ENCODE data around the gene UBL7. TPM values are rescaled to one million over a fixed set of nuclear protein-coding genes. Genes with fewer than 3 reads are reported as not detected.
A peak's percentile ranks its signal among the peaks of the same experiment; 100 is the strongest.

UBL7 gene, protein sequence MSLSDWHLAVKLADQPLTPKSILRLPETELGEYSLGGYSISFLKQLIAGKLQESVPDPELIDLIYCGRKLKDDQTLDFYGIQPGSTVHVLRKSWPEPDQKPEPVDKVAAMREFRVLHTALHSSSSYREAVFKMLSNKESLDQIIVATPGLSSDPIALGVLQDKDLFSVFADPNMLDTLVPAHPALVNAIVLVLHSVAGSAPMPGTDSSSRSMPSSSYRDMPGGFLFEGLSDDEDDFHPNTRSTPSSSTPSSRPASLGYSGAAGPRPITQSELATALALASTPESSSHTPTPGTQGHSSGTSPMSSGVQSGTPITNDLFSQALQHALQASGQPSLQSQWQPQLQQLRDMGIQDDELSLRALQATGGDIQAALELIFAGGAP
- total RNA-seq (10 to 100 TPM; 25.1 to 27.0 TPM), polyA plus RNA-seq (10 to 100 TPM; 28.9 to 45.3 TPM)
- long read RNA-seq, donor 1, transcript UBL7-201 (11 exons, 1,360 nt) = major isoform, 86 of 186 reads
- long read RNA-seq, donor 1, transcript UBL7-202 (11 exons, 1,427 nt) = minor isoform, 54 of 186 reads
- long read RNA-seq, donor 1, partial matches to known transcripts = 9 of 186 reads
- long read RNA-seq, donor 1, other reads (novel, unspliced or antisense) = 35 of 186 reads
- long read RNA-seq, donor 2, transcript UBL7-201 (11 exons, 1,360 nt) = major isoform, 9 of 24 reads
- long read RNA-seq, donor 2, transcript UBL7-202 (11 exons, 1,427 nt) = major isoform, 9 of 24 reads
- long read RNA-seq, donor 2, partial matches to known transcripts = 2 of 24 reads
- long read RNA-seq, donor 2, other reads (novel, unspliced or antisense) = 3 of 24 reads

DNA sequence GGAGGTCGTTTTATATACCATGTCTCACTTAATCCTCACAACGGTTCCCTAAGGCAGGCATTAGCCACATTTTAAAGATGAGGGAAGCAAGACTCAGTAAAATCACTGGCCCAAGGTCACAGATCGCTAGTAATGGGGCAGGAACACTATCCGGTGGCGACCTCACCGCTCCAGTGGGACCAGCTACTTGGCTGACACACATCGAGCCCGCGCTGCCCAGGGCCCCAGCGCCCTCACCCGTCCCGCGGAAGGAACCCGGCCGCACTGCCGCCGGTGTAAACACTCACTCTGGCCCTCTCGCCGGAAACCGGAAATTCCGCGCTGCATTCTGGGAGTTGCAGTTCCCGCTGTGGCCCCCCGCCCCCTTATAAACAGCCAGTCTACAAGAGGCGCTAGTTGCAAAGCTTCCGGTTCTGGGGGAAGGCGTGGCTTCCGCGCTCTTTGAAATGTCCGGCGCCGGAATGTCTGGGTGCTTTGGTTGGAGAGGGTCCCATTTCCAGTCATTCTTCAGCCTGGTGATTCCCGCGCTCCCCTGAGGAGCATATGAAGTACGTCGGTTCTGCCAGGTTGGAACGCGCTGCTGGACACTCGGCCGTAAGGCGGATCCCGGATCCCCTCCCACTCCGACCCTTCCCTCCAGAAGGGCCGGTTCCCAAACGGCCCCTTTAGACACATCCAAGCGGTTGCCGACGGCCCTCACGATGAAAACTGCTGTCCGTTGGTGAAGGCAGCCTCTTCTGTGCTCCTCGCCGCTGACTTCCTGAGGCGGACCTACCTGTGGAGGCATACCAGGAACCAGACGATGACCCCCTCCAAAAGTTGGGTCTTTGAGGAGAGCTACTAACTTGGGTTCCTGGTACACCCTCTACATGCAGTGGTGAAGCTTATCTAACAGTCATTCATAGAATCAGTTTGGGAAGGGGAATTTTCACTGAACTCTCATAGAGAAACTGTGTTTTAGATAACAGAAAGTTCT, at the start of gene UBL7:
Gene UBL7, minus strand, starts transcription at position 290 of the 976 bp plus-strand sequence. CDS start 2,293 bp downstream, outside the sequence.
- peak; percentile 99 for ATAC-seq (ENCODE audit: low FRiP score)
- peak within 1 kb of the TSS in 1 of 2 donors; percentile 45 for H3K27ac ChIP-seq (ENCODE audit: low read depth in 1 of 2, low read length in 2 of 2)
- no peaks in the 10 kb centered on the region for H3K9me3 ChIP-seq (ENCODE audit: control insufficient read depth, low read length)
- intact Hi-C loops (cut with DNase I) = loop anchor here in 1 of 2 donors (5.0 kb wide), 1 partner anchor 171 kb away; no protein-coding TSS in a partner anchor
- no peaks in the 10 kb centered on the region for H3K36me3 ChIP-seq (ENCODE audit: control insufficient read depth in 1 of 2, insufficient read depth in 2 of 2, low read length in 1 of 2)
- 0% methylated on average over 54 of the region's 54 CpGs for WGBS, 2 donors
- no peaks in the 10 kb centered on the region for H3K27me3 ChIP-seq (ENCODE audit: control insufficient read depth in 1 of 2, insufficient read depth in 2 of 2, low read length in 1 of 2)
- no peaks in the 10 kb centered on the region for H3K4me1 ChIP-seq (ENCODE audit: control insufficient read depth in 1 of 2, insufficient read depth in 2 of 2, low read length in 2 of 2)
- peak within 1 kb of the TSS; percentile 65 to 78 for H3K4me3 ChIP-seq (ENCODE audit: low read length in 2 of 2)
- DNase-seq = peak; percentile 99

DNA sequence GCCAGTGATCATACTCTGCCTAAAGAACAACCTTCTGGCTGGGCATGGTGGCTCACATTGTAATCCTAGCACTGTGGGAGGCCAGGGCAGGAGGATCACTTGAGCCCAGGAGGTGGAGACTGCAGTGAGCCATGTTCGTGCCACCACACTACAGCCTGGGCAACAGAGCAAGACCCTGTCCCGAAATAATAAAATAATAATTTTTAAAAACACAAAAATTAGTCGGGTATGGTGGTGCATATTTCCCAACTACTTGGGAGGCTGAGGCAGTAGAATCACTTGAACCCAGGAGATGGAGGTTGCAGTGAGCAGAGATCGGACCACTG, 45.5 kb upstream of the UBL7 start:
- ATAC-seq (ENCODE audit: low FRiP score) (no peak), DNase-seq (no peak)
- no peaks in the 10 kb centered on the region for H3K36me3 ChIP-seq (ENCODE audit: control insufficient read depth in 1 of 2, insufficient read depth in 2 of 2, low read length in 1 of 2)
- H3K27ac ChIP-seq (ENCODE audit: low read depth in 1 of 2, low read length in 2 of 2) = no peak overlapping the region
- H3K27me3 ChIP-seq (ENCODE audit: control insufficient read depth in 1 of 2, insufficient read depth in 2 of 2, low read length in 1 of 2) = no peaks in the 10 kb centered on the region
- intact Hi-C loops (cut with DNase I) = no loop called here
- no peaks in the 10 kb centered on the region for H3K4me1 ChIP-seq (ENCODE audit: control insufficient read depth in 1 of 2, insufficient read depth in 2 of 2, low read length in 2 of 2)
- no peak overlapping the region for H3K4me3 ChIP-seq (ENCODE audit: low read length in 2 of 2)
- no peaks in the 10 kb centered on the region for H3K9me3 ChIP-seq (ENCODE audit: control insufficient read depth, low read length)
- 96 to 97% methylated on average over 4 of the region's 4 CpGs for WGBS, 2 donors

DNA sequence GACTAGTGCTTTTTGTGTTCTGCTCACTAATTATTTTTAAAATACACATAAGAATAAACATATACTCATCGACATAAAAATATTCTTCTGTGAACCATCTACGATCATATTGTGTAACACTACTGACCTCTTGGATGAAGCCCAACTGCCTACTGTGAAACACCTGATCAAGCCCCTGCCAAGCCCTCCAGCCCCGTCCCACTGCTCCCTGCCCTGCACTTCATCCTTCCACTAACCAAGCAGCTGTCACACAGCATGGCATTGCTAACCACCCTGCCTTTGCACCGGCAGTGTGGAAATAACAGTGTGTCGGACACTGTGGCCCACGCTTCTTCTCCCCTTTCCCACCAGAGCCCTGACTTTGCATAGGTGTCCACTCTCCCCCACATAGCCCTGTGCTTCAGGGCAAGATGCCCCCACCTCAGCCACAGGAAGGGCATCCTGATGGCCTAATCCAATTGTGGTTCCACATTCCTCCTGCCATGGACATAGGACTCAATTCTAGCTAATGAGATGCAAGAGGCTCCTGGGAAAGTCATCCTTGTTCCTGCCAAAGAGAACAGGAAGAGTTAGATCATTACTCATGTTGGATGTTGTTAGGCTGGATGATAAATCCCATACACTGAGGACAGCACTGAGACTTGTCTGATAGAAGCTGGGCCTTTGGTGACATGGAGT, 45.0 kb upstream of the UBL7 start:
- DNase-seq = no peak
- Histone ChIP-seq H3K36me3 (ENCODE audit: control insufficient read depth in 1 of 2, insufficient read depth in 2 of 2, low read length in 1 of 2) (no peaks in the 10 kb centered on the region), H3K4me3 (ENCODE audit: low read length in 2 of 2) (no peak overlapping the region), H3K9me3 (ENCODE audit: control insufficient read depth, low read length) (no peaks in the 10 kb centered on the region), H3K27ac (ENCODE audit: low read depth in 1 of 2, low read length in 2 of 2) (no peak overlapping the region), H3K4me1 (ENCODE audit: control insufficient read depth in 1 of 2, insufficient read depth in 2 of 2, low read length in 2 of 2) (no peaks in the 10 kb centered on the region), H3K27me3 (ENCODE audit: control insufficient read depth in 1 of 2, insufficient read depth in 2 of 2, low read length in 1 of 2) (no peaks in the 10 kb centered on the region)
- intact Hi-C loops (cut with DNase I) = no loop called here
- 92 to 93% methylated on average over 6 of the region's 6 CpGs for WGBS, 2 donors
- no peak for ATAC-seq (ENCODE audit: low FRiP score)

DNA sequence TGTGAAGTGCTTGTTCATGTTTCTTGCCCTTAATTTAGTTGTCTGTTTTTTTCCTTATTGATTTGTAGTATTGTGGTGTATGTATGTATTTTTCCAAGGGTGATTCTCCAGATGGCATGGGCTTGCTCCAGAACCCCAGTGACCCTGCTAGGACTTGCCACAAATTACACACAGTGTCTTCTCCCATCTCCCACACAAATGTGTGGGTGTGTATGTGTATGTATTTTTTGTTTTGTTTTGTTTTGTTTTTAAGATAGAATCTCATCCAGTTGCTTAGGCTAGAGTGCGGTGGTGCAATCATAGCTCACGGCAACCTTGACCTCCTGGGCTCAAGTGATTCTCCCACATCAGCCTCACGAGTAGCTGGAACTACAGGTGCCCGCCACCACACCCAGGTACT, 43.9 kb upstream of the UBL7 start:
- 89 to 98% methylated on average over 4 of the region's 4 CpGs for WGBS, 2 donors
- ATAC-seq (ENCODE audit: low FRiP score) (no peak), DNase-seq (no peak)
- Histone ChIP-seq H3K36me3 (ENCODE audit: control insufficient read depth in 1 of 2, insufficient read depth in 2 of 2, low read length in 1 of 2) (no peaks in the 10 kb centered on the region), H3K27me3 (ENCODE audit: control insufficient read depth in 1 of 2, insufficient read depth in 2 of 2, low read length in 1 of 2) (no peaks in the 10 kb centered on the region), H3K9me3 (ENCODE audit: control insufficient read depth, low read length) (no peaks in the 10 kb centered on the region), H3K27ac (ENCODE audit: low read depth in 1 of 2, low read length in 2 of 2) (no peak overlapping the region), H3K4me1 (ENCODE audit: control insufficient read depth in 1 of 2, insufficient read depth in 2 of 2, low read length in 2 of 2) (no peaks in the 10 kb centered on the region), H3K4me3 (ENCODE audit: low read length in 2 of 2) (no peak overlapping the region)
- intact Hi-C loops (cut with DNase I) = no loop called here

DNA sequence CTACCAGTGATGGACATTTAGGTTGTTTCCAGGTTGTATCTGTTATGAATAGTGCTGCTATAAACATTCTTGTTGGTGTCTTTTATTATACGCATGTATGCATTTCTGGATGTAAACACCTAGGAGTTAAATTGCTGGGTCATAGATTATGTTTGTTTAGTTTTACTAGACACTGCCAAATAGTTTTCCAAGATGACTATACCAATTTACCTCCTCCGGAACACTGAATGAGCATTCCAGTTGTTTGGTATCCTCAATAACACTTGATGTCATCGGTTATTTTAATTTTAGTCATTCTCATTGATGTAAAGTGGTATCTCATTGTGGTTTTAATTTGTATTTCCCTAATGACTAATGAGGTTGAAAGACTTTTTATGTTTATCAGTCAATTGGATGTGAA, 43.5 kb upstream of the UBL7 start:
- Histone ChIP-seq H3K27me3 (ENCODE audit: control insufficient read depth in 1 of 2, insufficient read depth in 2 of 2, low read length in 1 of 2) (no peaks in the 10 kb centered on the region), H3K4me1 (ENCODE audit: control insufficient read depth in 1 of 2, insufficient read depth in 2 of 2, low read length in 2 of 2) (no peaks in the 10 kb centered on the region), H3K36me3 (ENCODE audit: control insufficient read depth in 1 of 2, insufficient read depth in 2 of 2, low read length in 1 of 2) (no peaks in the 10 kb centered on the region), H3K27ac (ENCODE audit: low read depth in 1 of 2, low read length in 2 of 2) (no peak overlapping the region), H3K9me3 (ENCODE audit: control insufficient read depth, low read length) (no peaks in the 10 kb centered on the region), H3K4me3 (ENCODE audit: low read length in 2 of 2) (no peak overlapping the region)
- ATAC-seq (ENCODE audit: low FRiP score) = no peak
- no peak for DNase-seq
- intact Hi-C loops (cut with DNase I) = no loop called here
- 98% methylated on average over 3 of the region's 3 CpGs for WGBS, 2 donors

DNA sequence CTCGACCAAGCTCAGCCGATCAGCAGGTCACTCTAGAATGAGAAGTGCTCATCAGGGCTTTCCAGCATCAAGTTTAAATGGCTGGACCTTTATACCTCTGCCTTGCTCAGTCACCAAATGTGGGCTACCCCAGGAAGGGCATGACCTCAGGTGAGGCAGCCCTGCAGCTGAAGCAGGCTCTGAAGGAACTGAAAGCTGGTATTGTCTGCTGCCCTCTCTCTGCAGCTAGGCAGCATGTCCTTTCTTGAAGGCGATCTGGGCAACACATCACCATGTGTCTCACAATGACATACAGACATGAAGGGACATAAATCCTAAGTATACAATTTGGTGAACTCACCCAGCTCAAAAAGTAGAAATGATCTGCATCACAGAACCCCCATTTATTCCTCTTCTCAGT, 41.3 kb upstream of the UBL7 start:
- H3K9me3 ChIP-seq (ENCODE audit: control insufficient read depth, low read length) = no peaks in the 10 kb centered on the region
- H3K4me3 ChIP-seq (ENCODE audit: low read length in 2 of 2) = no peak overlapping the region
- no peaks in the 10 kb centered on the region for H3K27me3 ChIP-seq (ENCODE audit: control insufficient read depth in 1 of 2, insufficient read depth in 2 of 2, low read length in 1 of 2)
- no peaks in the 10 kb centered on the region for H3K4me1 ChIP-seq (ENCODE audit: control insufficient read depth in 1 of 2, insufficient read depth in 2 of 2, low read length in 2 of 2)
- H3K36me3 ChIP-seq (ENCODE audit: control insufficient read depth in 1 of 2, insufficient read depth in 2 of 2, low read length in 1 of 2) = no peaks in the 10 kb centered on the region
- H3K27ac ChIP-seq (ENCODE audit: low read depth in 1 of 2, low read length in 2 of 2) = no peak overlapping the region
- DNase-seq = no peak
- no peak for ATAC-seq (ENCODE audit: low FRiP score)
- intact Hi-C loops (cut with DNase I) = no loop called here
- 75 to 89% methylated on average over 3 of the region's 3 CpGs for WGBS, 2 donors

DNA sequence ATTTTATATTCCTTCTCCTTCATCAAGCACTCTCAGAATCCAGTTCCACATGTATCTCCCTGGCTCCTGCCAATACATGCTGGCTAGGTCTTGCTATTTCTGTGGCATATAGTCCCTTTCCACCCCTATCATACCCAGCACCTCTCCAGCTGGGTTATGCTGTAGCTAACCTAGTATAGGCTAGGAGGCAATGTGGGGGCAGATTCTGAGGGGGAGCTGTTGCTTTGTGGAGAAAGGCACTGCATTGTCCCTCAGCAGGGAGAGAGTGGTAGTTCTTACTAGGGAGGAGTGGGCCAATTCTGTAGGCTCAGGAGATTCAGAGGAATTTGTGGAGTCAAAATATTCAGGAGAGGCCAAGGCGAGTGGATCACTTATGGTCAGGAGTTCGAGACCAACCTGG, 39.4 kb upstream of the UBL7 start:
- Histone ChIP-seq H3K36me3 (ENCODE audit: control insufficient read depth in 1 of 2, insufficient read depth in 2 of 2, low read length in 1 of 2) (no peaks in the 10 kb centered on the region), H3K27ac (ENCODE audit: low read depth in 1 of 2, low read length in 2 of 2) (no peak overlapping the region), H3K9me3 (ENCODE audit: control insufficient read depth, low read length) (no peaks in the 10 kb centered on the region), H3K27me3 (ENCODE audit: control insufficient read depth in 1 of 2, insufficient read depth in 2 of 2, low read length in 1 of 2) (no peaks in the 10 kb centered on the region), H3K4me1 (ENCODE audit: control insufficient read depth in 1 of 2, insufficient read depth in 2 of 2, low read length in 2 of 2) (no peaks in the 10 kb centered on the region), H3K4me3 (ENCODE audit: low read length in 2 of 2) (no peak overlapping the region)
- DNase-seq (no peak), ATAC-seq (ENCODE audit: low FRiP score) (no peak)
- intact Hi-C loops (cut with DNase I) = no loop called here
- WGBS, 2 donors = 97 to 99% methylated on average over 2 of the region's 2 CpGs

DNA sequence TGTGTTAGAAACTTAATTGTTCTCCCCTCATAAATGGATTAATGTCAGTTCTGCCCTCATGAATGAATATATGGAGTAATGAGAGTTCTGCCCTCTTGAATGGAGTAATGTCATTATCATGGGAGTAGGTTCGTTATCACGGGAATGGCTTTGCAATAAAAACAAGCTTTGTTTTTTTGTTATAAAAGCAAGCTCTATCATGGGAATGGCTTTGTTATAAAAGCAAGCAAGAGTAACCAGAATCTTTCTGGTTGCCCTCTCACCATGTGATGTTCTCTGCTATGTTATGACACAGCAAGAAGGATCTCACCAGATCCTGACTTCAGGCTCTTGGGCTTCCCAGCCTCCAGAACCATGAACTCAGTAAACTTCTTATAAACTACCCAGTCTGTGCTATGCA, 38.4 kb upstream of the UBL7 start:
- Histone ChIP-seq H3K9me3 (ENCODE audit: control insufficient read depth, low read length) (no peaks in the 10 kb centered on the region), H3K27me3 (ENCODE audit: control insufficient read depth in 1 of 2, insufficient read depth in 2 of 2, low read length in 1 of 2) (no peaks in the 10 kb centered on the region), H3K36me3 (ENCODE audit: control insufficient read depth in 1 of 2, insufficient read depth in 2 of 2, low read length in 1 of 2) (no peaks in the 10 kb centered on the region), H3K4me1 (ENCODE audit: control insufficient read depth in 1 of 2, insufficient read depth in 2 of 2, low read length in 2 of 2) (no peaks in the 10 kb centered on the region), H3K27ac (ENCODE audit: low read depth in 1 of 2, low read length in 2 of 2) (no peak overlapping the region), H3K4me3 (ENCODE audit: low read length in 2 of 2) (no peak overlapping the region)
- no peak for ATAC-seq (ENCODE audit: low FRiP score)
- no peak for DNase-seq
- 81% methylated on average over 2 of the region's 2 CpGs for WGBS, 2 donors
- intact Hi-C loops (cut with DNase I) = no loop called here
